Tibial nerve (tissue), 4 donors: ENCODE results near the gene WNT2B. TPM values are rescaled to one million over a fixed set of nuclear protein-coding genes. Genes with fewer than 3 reads are reported as not detected.
"Not testable (repeated sequence)": the region's sequence is repeated elsewhere in the genome, so short reads cannot be mapped to it uniquely, and the experiment has no call there.

Source experiments
- DNase-seq, 2 donors: peaks; one replicate each; pipeline ENCODE4 v3.0.0-alpha.2; 2019; ENCODE audit warnings: low spot score in 2 of 2
- H3K27ac ChIP-seq, 4 donors: fragments of 200-600 bp; sonication (generic) in 3 of 4; one replicate each; pipeline ENCODE4 v1.5.1; 2017 to 2019; ENCODE audit warnings: mild to moderate bottlenecking in 1 of 4
- H3K27me3 ChIP-seq, 2 donors: fragments of 200-600 bp; sonication (generic) in 1 of 2; one replicate each; pipeline versions ENCODE4 v1.5.1 to v1.6.0; 2017 to 2019
- H3K36me3 ChIP-seq, 3 donors: fragments of 200-600 bp; sonication (generic); one replicate each; pipeline ENCODE4 v1.5.1; 2018 to 2019
- H3K4me1 ChIP-seq, 4 donors: fragments of 200-600 bp; sonication (generic) in 3 of 4; one replicate each; pipeline ENCODE4 v1.5.1; 2017 to 2019
- H3K4me3 ChIP-seq, 4 donors: fragments of 200-600 bp; sonication (generic) in 3 of 4; one replicate each; pipeline ENCODE4 v1.5.1; 2017 to 2019; ENCODE audit warnings: mild to moderate bottlenecking in 1 of 4, moderate library complexity in 1 of 4
- H3K9me3 ChIP-seq, 4 donors: fragments of 200-600 bp; sonication (generic) in 3 of 4; one replicate each; pipeline ENCODE4 v1.5.1; 2017 to 2019
- CTCF ChIP-seq, 5 experiments: fragments of 200-600 bp in 3 of 5; fragments of 450-650 bp in 2 of 5; sonication (generic) in 3 of 5; IDR thresholded peaks; one replicate each; pipeline ENCODE4 v1.5.1; 2016 to 2019; ENCODE audit warnings: antibody characterized with exemption in 5 of 5, mild to moderate bottlenecking in 3 of 5, moderate library complexity in 2 of 5
- EP300 ChIP-seq, 2 donors: sonication (generic); formaldehyde crosslinking; IDR thresholded peaks; one replicate each; pipeline ENCODE4 v1.6.1; 2017; ENCODE audit warnings: antibody characterized with exemption in 2 of 2, mild to moderate bottlenecking in 1 of 2
- POLR2A ChIP-seq, 2 donors: fragments of 450-650 bp; IDR thresholded peaks; one replicate each; pipeline ENCODE4 v1.6.1; 2017; ENCODE audit warnings: antibody characterized with exemption in 2 of 2, mild to moderate bottlenecking in 2 of 2, moderate library complexity in 2 of 2
- WGBS, 2 donors: methylation state at CpG; one replicate each; pipeline ENCODE4 v1.1.5; 2018; 5-methylcytosine and 5-hydroxymethylcytosine counted together
- total RNA-seq, 4 donors: library from RNA; depleted of rRNA; stranded (reverse); fragments of >200 nt; gene quantifications; one replicate each; pipeline ENCODE4 v1.1.0, GENCODE V29; 2016

WNT2B gene
- total RNA-seq, 4 donors from 2014 or later, result 3.6 to 12.2 (median 9.7) TPM

GRCh38 chr1:112477550-112477949, 31.2 kb upstream of the WNT2B start:
- peaks cover 0 to 47% (median 3%) of the 10 kb centered on the region in 4 donors for H3K9me3 ChIP-seq
- TF ChIP-seq EP300 (IDR thresholded peaks at IDR 0.05), result no peak
- DNase-seq, result no peak
- no peaks in the 10 kb centered on the region for H3K4me1 ChIP-seq
- H3K4me3 ChIP-seq, result no peak overlapping the region
- no peaks in the 10 kb centered on the region for H3K27me3 ChIP-seq
- H3K27ac ChIP-seq, result no peak overlapping the region
- H3K36me3 ChIP-seq, result peaks cover 0 to 10% (median 0%) of the 10 kb centered on the region in 3 donors

GRCh38 chr1:112478314-112478713, 30.5 kb upstream of the WNT2B start:
- TF ChIP-seq POLR2A (IDR thresholded peaks at IDR 0.05) (no peak), EP300 (IDR thresholded peaks at IDR 0.05) (no peak), CTCF (IDR thresholded peaks at IDR 0.05) (no peak)
- peaks cover 0 to 47% (median 3%) of the 10 kb centered on the region in 4 donors for H3K9me3 ChIP-seq
- H3K4me1 ChIP-seq, result no peaks in the 10 kb centered on the region
- H3K27me3 ChIP-seq, result no peaks in the 10 kb centered on the region
- WGBS, 2 donors, result 91 to 93% methylated on average over 1 of the region's 1 CpG
- H3K36me3 ChIP-seq, result peaks cover 0 to 10% (median 0%) of the 10 kb centered on the region in 3 donors
- no peak overlapping the region for H3K4me3 ChIP-seq
- no peak for DNase-seq
- no peak overlapping the region for H3K27ac ChIP-seq

GRCh38 chr1:112486063-112486462, 22.7 kb upstream of the WNT2B start:
- H3K27ac ChIP-seq, DNase-seq, H3K4me1 ChIP-seq, H3K9me3 ChIP-seq, H3K36me3 ChIP-seq, H3K4me3 ChIP-seq, H3K27me3 ChIP-seq: not testable (repeated sequence)
- 100% methylated on average over 1 of the region's 1 CpG for WGBS, 2 donors

- H3K27ac ChIP-seq, H3K4me3 ChIP-seq, DNase-seq, H3K9me3 ChIP-seq, H3K27me3 ChIP-seq, H3K36me3 ChIP-seq, H3K4me1 ChIP-seq: not testable (repeated sequence)
- WGBS, 2 donors, result 86 to 97% methylated on average over 6 of the region's 6 CpGs
Observed at GRCh38 chr1:112487686-112488085, 21.1 kb upstream of the WNT2B start.

GRCh38 chr1:112488141-112488540, 20.6 kb upstream of the WNT2B start:
- H3K4me3 ChIP-seq, result no peak overlapping the region
- no peaks in the 10 kb centered on the region for H3K4me1 ChIP-seq
- no peak overlapping the region for H3K27ac ChIP-seq
- H3K36me3 ChIP-seq, result no peaks in the 10 kb centered on the region
- TF ChIP-seq POLR2A (IDR thresholded peaks at IDR 0.05) (no peak), EP300 (IDR thresholded peaks at IDR 0.05) (no peak), CTCF (IDR thresholded peaks at IDR 0.05) (no peak)
- no peaks in the 10 kb centered on the region for H3K9me3 ChIP-seq
- no peaks in the 10 kb centered on the region for H3K27me3 ChIP-seq
- WGBS, 2 donors, result 90 to 97% methylated on average over 5 of the region's 5 CpGs
- DNase-seq, result no peak

- Histone ChIP-seq H3K4me3 (no peak overlapping the region), H3K4me1 (no peaks in the 10 kb centered on the region), H3K27ac (no peak overlapping the region), H3K27me3 (no peaks in the 10 kb centered on the region), H3K9me3 (no peaks in the 10 kb centered on the region), H3K36me3 (no peaks in the 10 kb centered on the region)
- DNase-seq, result no peak
- WGBS, 2 donors, result 79 to 85% methylated on average over 1 of the region's 1 CpG
- TF ChIP-seq POLR2A (IDR thresholded peaks at IDR 0.05), result no peak
- TF ChIP-seq EP300 (IDR thresholded peaks at IDR 0.05), result no peak
- no peak for TF ChIP-seq CTCF (IDR thresholded peaks at IDR 0.05)
Observed at GRCh38 chr1:112492076-112492475, 16.7 kb upstream of the WNT2B start.

- TF ChIP-seq CTCF (IDR thresholded peaks at IDR 0.05), result no peak
- no peak for TF ChIP-seq EP300 (IDR thresholded peaks at IDR 0.05)
- no peak for TF ChIP-seq POLR2A (IDR thresholded peaks at IDR 0.05)
- Histone ChIP-seq H3K36me3 (no peaks in the 10 kb centered on the region), H3K27ac (no peak overlapping the region), H3K4me3 (no peak overlapping the region), H3K9me3 (no peaks in the 10 kb centered on the region), H3K27me3 (no peaks in the 10 kb centered on the region), H3K4me1 (no peaks in the 10 kb centered on the region)
- DNase-seq, result no peak
- WGBS, 2 donors, result 79 to 84% methylated on average over 6 of the region's 6 CpGs
Observed at GRCh38 chr1:112493351-112493750, 15.4 kb upstream of the WNT2B start.
